ENCODE results near the gene BMAL1.

Gene BMAL1

DNA sequence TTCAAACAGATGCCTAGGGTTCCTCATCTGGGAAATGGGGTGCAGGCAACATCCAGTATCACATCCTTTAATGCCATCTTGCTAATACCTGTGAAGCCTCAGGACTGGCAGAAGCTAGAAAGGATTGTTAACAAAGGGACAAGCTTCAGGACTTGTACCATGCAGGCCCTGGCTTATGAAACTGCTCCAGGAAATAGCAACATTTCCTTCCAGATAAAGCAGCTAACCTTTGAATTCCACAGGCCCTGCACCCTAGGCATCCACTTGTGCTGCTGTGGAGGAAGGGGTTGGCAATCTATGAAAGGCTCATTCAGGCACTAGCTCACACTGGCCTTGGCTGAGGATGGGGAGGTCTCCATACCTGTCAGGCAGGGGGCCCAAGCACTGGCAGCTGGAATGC, 98.2 kb downstream of the BMAL1 start:
- no peak overlapping the region for H3K9ac ChIP-seq (ENCODE audit: low read length)
- TF ChIP-seq EZH2 (IDR thresholded peaks at IDR 0.05; ENCODE audit: borderline replicate concordance, low read length) (no peak), CTCF (IDR thresholded peaks at IDR 0.05; ENCODE audit: low read length) (no peak)
- H3K79me2 ChIP-seq (ENCODE audit: insufficient read depth, low read length), result no peaks in the 10 kb centered on the region
- no peak overlapping the region for H2AFZ ChIP-seq (ENCODE audit: low read length)
- H3K27me3 ChIP-seq (ENCODE audit: insufficient read depth, low read length), result no peaks in the 10 kb centered on the region
- H3F3A ChIP-seq (ENCODE audit: insufficient read depth, low read length), result no peaks in the 10 kb centered on the region
- no peaks in the 10 kb centered on the region for H3K9me2 ChIP-seq (ENCODE audit: low read depth, low read length)
- H3K9me3 ChIP-seq (ENCODE audit: low read length), result no peaks in the 10 kb centered on the region
- H3K4me3 ChIP-seq (ENCODE audit: low read depth, low read length, poor library complexity, severe bottlenecking), result no peak overlapping the region
- H3K4me2 ChIP-seq (ENCODE audit: low read length), result no peak overlapping the region
- no peaks in the 10 kb centered on the region for H4K20me1 ChIP-seq (ENCODE audit: insufficient read depth, low read length)
- H3K4me1 ChIP-seq (ENCODE audit: insufficient read depth, low read length, severe bottlenecking), result no peaks in the 10 kb centered on the region
- no peak overlapping the region for H3K27ac ChIP-seq (ENCODE audit: low read depth, low read length, poor library complexity, severe bottlenecking)
- peaks cover 12% of the 10 kb centered on the region; the same call in 1 of the 2 replicates for H3K36me3 ChIP-seq (ENCODE audit: insufficient read depth, low read length)

DNA sequence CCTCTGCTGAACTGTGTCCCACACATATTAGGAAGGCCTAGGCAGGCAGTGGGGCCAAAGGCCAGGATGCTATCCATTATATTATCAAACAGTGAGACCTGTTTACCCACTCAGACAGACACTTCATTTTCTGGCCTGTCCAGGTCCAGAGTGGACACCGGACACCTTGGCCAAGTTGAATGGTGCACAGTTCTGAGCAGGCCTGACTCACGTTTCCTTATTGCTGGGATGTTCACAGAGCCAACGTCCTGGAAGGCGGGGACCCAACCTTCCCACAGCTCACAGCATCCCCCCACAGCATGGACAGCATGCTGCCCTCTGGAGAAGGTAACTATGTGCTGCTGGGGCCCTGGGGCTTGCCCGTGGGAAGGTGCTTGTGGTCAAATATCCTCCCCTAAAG, 98.8 kb downstream of the BMAL1 start:
- no peaks in the 10 kb centered on the region for H4K20me1 ChIP-seq (ENCODE audit: insufficient read depth, low read length)
- H3K4me1 ChIP-seq (ENCODE audit: insufficient read depth, low read length, severe bottlenecking), result no peaks in the 10 kb centered on the region
- no peak overlapping the region for H3K27ac ChIP-seq (ENCODE audit: low read depth, low read length, poor library complexity, severe bottlenecking)
- no peaks in the 10 kb centered on the region for H3K9me2 ChIP-seq (ENCODE audit: low read depth, low read length)
- no peak overlapping the region for H3K9ac ChIP-seq (ENCODE audit: low read length)
- H3F3A ChIP-seq (ENCODE audit: insufficient read depth, low read length), result no peaks in the 10 kb centered on the region
- H3K79me2 ChIP-seq (ENCODE audit: insufficient read depth, low read length), result no peaks in the 10 kb centered on the region
- no peak overlapping the region for H2AFZ ChIP-seq (ENCODE audit: low read length)
- no peak overlapping the region for H3K4me3 ChIP-seq (ENCODE audit: low read depth, low read length, poor library complexity, severe bottlenecking)
- TF ChIP-seq EZH2 (IDR thresholded peaks at IDR 0.05; ENCODE audit: borderline replicate concordance, low read length) (no peak), CTCF (IDR thresholded peaks at IDR 0.05; ENCODE audit: low read length) (no peak)
- peaks cover 12% of the 10 kb centered on the region for H3K36me3 ChIP-seq (ENCODE audit: insufficient read depth, low read length)
- H3K9me3 ChIP-seq (ENCODE audit: low read length), result no peaks in the 10 kb centered on the region
- no peaks in the 10 kb centered on the region for H3K27me3 ChIP-seq (ENCODE audit: insufficient read depth, low read length)
- H3K4me2 ChIP-seq (ENCODE audit: low read length), result no peak overlapping the region

- no peak overlapping the region for H2AFZ ChIP-seq (ENCODE audit: low read length)
- H3K9me2 ChIP-seq (ENCODE audit: low read depth, low read length), result no peaks in the 10 kb centered on the region
- H3K79me2 ChIP-seq (ENCODE audit: insufficient read depth, low read length), result no peaks in the 10 kb centered on the region
- TF ChIP-seq CTCF (IDR thresholded peaks at IDR 0.05; ENCODE audit: low read length), result no peak
- no peak for TF ChIP-seq EZH2 (IDR thresholded peaks at IDR 0.05; ENCODE audit: borderline replicate concordance, low read length)
- peaks cover 12% of the 10 kb centered on the region for H3K36me3 ChIP-seq (ENCODE audit: insufficient read depth, low read length)
- H3K4me3 ChIP-seq (ENCODE audit: low read depth, low read length, poor library complexity, severe bottlenecking), result no peak overlapping the region
- no peaks in the 10 kb centered on the region for H3F3A ChIP-seq (ENCODE audit: insufficient read depth, low read length)
- H3K4me2 ChIP-seq (ENCODE audit: low read length), result no peak overlapping the region
- no peak overlapping the region for H3K9ac ChIP-seq (ENCODE audit: low read length)
- no peaks in the 10 kb centered on the region for H3K4me1 ChIP-seq (ENCODE audit: insufficient read depth, low read length, severe bottlenecking)
- H3K27me3 ChIP-seq (ENCODE audit: insufficient read depth, low read length), result no peaks in the 10 kb centered on the region
- no peaks in the 10 kb centered on the region for H4K20me1 ChIP-seq (ENCODE audit: insufficient read depth, low read length)
- no peaks in the 10 kb centered on the region for H3K9me3 ChIP-seq (ENCODE audit: low read length)
- H3K27ac ChIP-seq (ENCODE audit: low read depth, low read length, poor library complexity, severe bottlenecking), result no peak overlapping the region
Measured at GRCh38 chr11:13376838-13377237, 99.2 kb downstream of the BMAL1 start.

Data from OCI-LY1 (cell line).